Amygdala (tissue), 56 donors: ENCODE data around the gene PDK3.

Experiments
- DNase-seq, 56 donors: peaks; one replicate each; lab custom pipeline; 2025; lab: John Stamatoyannopoulos, UW

Gene PDK3

GRCh38 chrX:24464836-24465531 lies at the start of gene PDK3:
PDK3 (plus strand) TSS chrX:24465286; CDS start chrX:24465456, 170 bp downstream.
- DNase-seq: peak; percentile 13 to 90 (median 72)

DNA sequence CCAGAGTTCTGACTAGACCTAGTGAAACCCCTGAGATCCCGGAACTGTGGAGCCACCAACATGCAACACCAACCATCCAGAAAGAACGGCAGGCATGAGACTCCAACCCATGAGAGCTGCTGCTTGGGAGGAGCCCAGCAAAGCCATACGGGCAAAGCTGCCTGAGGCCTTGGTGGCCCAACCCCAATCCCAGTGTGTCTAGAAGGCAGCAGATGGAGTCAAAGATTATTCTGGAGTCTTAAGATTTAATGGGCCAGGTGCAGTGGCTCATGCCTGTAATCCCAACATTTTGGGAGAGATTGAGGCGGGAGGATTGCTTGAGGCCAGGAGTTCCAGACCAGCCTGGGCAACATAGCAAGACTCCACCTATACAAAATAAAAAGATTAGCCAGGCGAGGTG lies 49.2 kb upstream of the PDK3 start:
- no peak for DNase-seq

DNA sequence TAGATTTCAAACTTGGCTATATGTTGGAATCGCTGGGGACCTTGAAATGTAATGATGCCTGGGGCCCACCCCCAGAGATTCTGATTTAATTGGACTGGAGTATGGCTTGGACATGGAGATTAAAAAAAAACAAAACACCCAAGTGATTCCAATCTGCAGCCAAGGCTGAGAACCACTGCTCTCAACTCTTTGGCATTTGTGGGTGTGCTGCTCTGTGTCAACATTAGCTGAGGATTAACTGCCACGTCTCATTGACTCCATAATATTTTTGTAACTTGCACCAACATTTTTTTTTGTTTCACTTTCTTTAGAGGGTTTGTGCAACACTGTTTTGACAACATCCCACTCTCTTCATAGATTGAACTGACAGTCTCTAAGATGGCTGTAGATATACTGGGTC lies 41.1 kb upstream of the PDK3 start:
- DNase-seq: no peak

- peak in 2 of 56 donors; percentile 0 for DNase-seq
Observed at GRCh38 chrX:24424948-24425347, 40.1 kb upstream of the PDK3 start.

DNA sequence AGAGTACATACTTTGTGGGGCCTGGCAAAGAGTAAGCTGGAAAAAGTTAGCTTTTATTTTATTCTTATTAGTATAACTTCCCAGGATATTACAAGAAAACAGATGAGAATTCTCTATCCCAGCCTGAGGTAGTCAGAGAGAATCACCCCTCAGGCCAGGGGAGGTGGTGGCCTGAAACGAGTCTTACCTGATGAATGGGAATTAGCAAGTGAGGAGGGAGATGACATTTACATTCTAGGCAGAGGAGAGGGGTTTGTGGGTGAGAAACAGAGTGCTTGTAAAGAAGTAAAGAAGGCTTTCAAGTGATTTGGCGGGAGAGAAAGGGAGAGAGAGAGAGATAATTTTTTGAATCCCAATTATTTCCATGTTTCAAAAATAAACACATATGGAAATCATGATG lies 39.3 kb upstream of the PDK3 start:
- DNase-seq: no peak

DNA sequence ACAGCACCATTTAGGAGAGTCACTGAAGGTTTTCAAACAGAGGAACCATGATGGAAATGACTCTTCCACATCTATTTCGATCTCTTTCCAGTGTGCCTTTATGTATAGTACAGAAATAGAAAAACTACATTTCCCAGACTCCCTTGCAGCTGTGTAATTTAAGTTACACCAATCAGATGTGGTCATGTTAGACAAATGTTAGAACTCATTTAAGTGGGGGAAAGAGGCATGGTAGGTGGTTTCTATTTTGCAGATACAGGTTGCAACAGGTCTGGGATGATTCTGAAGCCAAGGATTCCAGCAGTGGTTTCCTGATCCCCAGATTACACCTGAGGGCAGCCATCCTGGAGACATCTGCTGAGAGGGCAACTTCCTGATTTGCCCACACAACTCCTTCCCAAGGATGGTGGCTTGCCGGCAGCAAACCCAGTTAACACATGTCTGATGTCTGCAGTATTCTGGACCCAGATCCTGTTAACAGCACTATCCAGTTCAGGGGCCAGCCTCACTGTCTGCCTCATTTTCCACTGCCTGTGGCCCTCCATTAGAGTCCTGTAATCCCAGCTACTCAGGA lies 38.7 kb upstream of the PDK3 start:
- DNase-seq: no peak

DNA sequence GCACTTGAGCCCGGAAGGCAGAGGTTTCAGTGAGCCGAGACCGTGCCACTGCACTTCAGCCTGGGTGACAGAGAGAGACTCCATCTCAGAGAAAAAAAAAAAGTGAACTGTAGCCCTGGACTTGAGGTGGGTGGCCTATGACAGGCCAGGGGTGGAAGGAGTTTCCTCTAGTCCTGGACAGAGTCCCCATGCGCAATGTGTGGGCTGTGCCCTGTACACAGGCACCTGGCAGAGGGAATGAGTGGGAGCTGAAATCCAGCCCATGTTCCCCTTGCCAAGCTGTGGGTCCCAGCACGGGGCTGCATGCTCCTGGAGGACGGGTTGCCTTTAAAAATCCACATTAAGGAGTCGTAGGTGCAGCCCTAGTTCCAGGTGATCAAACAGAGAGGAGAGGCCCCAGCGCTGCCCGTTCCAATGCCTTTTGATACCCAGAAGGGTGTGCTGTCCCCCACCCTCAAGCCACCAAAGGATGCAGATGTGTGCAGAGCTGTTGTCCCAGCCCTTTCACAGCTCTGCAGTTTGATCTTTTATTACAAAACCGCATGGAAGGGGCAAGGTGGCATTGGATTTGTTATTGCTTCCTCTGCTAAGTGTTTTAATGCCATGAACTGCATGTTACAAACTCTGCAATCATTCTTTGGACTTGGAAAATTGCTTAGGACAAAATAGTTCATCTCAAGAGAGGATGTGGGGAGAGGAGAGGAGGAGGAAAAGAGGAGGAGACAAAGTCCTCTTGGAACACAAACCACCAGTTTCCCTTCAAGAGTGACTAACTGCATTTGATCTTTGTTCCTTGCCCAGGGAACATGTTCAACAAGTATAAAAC lies 38.0 kb upstream of the PDK3 start:
- no peak for DNase-seq

- DNase-seq: no peak
Observed at GRCh38 chrX:24427747-24428019, 37.4 kb upstream of the PDK3 start.

DNA sequence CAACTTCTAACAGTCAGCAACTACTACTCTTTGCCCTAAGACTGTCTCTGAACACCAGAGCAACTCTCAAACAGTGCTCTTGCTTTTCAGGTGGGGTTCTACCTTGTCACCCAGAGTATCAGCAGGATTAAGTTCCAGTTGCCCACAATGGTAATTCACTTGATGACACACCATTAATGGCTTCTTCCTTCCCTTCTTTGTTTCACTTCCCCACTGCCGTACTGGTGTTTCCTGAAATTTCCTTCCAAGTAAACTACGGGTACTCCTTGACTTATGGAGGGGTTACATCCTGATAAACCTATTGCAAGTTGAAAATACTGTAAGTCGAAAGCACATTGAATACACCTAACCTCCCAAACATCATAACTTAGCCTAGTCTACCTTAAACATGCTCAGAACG lies 36.6 kb upstream of the PDK3 start:
- no peak for DNase-seq

DNA sequence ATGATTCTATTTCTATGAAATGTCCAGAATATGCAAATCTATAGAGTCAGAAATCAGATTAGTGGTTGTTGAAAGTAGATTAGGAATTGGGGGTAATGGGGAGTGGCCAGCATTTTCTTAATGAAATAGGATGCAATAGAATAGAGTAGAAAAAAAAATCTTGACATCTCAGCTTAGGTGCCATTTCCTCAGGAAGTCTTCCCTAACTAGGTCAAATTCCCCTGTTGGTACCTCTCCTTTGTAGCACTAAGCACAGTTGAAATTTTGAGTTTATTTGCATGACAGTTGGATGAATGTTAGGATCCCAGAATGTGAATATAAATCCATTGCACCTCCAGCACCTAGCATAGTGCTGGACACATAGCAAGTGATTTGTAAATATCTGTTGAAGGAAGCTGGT lies 30.0 kb upstream of the PDK3 start:
- no peak for DNase-seq

GRCh38 chrX:24443918-24444317 lies 21.2 kb upstream of the PDK3 start:
- DNase-seq: no peak

DNA sequence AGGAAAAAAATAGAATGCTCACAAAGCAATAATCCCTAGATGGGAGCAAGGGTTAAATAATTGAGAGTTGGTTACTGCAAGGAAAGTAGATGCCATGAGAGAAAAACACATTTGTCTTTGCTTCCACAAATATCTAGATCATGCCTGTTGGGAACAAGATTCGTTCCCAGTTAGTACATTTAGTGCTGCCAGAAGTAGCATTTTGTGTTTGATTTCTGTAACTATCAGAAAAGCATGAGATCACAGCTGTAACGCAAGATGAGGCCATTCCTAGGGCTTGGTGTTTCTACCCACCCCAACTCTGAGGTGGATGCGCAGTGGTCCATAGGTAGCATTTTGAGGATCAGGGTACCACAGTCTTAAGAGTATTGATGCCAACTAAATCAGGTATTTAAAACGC lies 20.4 kb upstream of the PDK3 start:
- no peak for DNase-seq

DNA sequence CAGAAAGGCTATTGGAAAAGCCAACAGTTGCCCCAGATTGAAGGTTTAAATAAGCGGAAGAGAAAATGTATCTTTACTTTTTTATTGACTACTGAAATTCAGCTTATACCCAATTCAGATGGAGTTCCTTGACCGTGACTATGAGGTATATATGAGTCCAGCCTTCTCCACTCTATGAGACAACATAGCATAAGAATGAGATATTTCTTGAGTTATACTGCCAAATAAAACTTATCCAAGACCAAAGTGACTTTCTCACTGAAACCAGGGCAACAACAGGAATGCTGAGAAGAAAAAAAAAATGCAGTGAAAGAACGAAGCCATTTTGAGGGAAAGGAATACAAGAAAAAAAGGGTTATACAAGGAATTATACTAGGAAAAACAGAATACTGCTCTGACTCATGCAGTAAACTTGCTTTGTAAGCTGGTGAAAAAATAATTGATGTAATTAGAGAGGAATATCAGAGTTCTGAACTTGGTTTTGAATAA lies 16.3 kb upstream of the PDK3 start:
- no peak for DNase-seq

DNA sequence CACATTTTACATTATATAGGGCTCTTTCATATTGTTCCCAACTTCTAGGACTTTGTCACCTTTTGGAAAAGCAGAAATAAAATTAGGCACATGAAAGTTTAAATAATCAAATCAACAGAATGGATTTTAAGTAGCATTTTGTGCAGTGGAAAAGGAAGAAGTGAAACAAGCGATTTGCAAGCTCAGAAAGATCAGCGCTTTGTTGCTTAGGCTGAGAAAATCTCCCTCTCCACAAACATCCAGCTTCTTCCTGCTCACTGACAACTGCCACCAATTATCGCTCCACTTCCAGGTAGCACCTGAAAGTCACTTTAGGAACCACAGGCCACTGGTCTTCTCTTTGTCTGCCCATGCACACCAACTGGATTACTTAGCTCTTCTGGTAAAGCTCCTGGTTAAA lies 2.0 kb upstream of the PDK3 start:
- no peak for DNase-seq

GRCh38 chrX:24464498-24464835 lies 619 bp upstream of the PDK3 start:
- DNase-seq: no peak

DNA sequence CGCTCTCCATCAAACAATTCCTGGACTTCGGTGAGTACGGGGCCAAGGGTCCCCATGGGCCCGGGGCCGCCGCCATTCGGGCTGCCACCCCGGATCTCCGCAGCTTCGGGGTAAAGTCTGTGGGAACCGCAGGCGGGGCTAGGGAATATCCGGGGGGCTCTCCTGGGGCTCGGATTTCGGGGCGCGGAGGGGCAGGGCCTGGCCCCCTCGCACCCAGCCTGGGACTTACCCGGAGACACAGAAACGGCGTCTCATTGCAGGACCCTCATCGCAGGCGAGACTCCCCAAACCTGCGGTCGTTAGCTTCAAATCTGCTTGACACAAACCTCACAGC lies 413 bp downstream of the PDK3 start:
- DNase-seq: peak in 5 of 56 donors; percentile 3 to 37 (median 12)

- no peak for DNase-seq
Observed at GRCh38 chrX:24466025-24466424, 939 bp downstream of the PDK3 start.

- DNase-seq: no peak
Observed at GRCh38 chrX:24468245-24468644, 3.2 kb downstream of the PDK3 start.

GRCh38 chrX:24471808-24472207 lies 6.7 kb downstream of the PDK3 start:
- no peak for DNase-seq

DNA sequence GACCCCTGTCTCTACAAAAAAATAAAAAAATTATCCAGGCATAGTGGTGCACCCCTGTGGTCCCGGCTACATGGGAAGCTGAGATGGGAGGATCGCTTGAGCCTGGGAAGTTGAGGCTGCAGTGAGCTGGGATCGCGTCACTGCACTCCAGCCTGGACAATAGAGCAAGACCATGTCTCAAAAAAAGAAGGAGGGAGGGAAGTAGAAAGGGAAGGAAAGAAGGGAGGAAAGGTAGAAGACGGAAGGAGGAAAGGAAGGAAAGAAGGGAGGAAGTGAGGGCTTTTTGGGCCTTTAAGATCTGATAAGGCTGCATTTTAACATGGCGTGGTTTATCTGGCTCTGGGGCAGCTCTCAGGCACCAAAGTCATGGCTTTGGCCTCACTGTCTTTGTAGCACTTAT lies 10.4 kb downstream of the PDK3 start:
- no peak for DNase-seq

GRCh38 chrX:24478509-24478908 lies 13.4 kb downstream of the PDK3 start:
- DNase-seq: no peak

GRCh38 chrX:24479924-24480323 lies 14.8 kb downstream of the PDK3 start:
- DNase-seq: peak in 6 of 56 donors; percentile 0 to 4 (median 1)
